Osteoblast (primary cell): ENCODE measurements around the gene BBS1. TPM values are rescaled to one million over a fixed set of nuclear protein-coding genes. Genes with fewer than 3 reads are reported as not detected.
"Not testable (repeated sequence)": the region's sequence is repeated elsewhere in the genome, so short reads cannot be mapped to it uniquely, and the experiment has no call there.

Experiments
- DNase-seq: peaks from one replicate; pipeline ENCODE4 v3.0.0; 2011; ENCODE audit warnings: low spot score, mixed read lengths; ENCODE audit not compliant: insufficient read length; ENCODE audit errors: missing footprints
- H2AFZ ChIP-seq: 2 replicates; pipeline ENCODE4 v1.6.0; 2011; ENCODE audit warnings: mild to moderate bottlenecking, low read length
- H3K27ac ChIP-seq: 2 replicates; pipeline ENCODE4 v1.5.1; 2011; ENCODE audit warnings: mild to moderate bottlenecking, low read depth, low read length, moderate library complexity
- H3K27me3 ChIP-seq: 2 replicates; pipeline ENCODE4 v1.6.0; 2012; ENCODE audit warnings: mild to moderate bottlenecking, control low read depth, inconsistent platforms, low read length, moderate library complexity; ENCODE audit not compliant: insufficient read depth
- H3K36me3 ChIP-seq: 2 replicates; pipeline ENCODE4 v1.5.1; 2011; ENCODE audit warnings: mild to moderate bottlenecking, low read length, control low read depth, moderate library complexity; ENCODE audit not compliant: insufficient read depth
- H3K4me1 ChIP-seq: 2 replicates; pipeline ENCODE4 v1.5.1; 2011; ENCODE audit warnings: mild to moderate bottlenecking, low read length, control low read depth, moderate library complexity; ENCODE audit not compliant: insufficient read depth
- H3K4me2 ChIP-seq: 2 replicates; pipeline ENCODE4 v1.6.0; 2011; ENCODE audit warnings: mild to moderate bottlenecking, low read length; ENCODE audit not compliant: insufficient read depth
- H3K4me3 ChIP-seq: fragments of 200-600 bp; sonication (generic); 3 replicates; pipeline ENCODE4 v1.5.1; 2012; ENCODE audit warnings: mild to moderate bottlenecking, low read length, inconsistent platforms; ENCODE audit not compliant: insufficient read depth
- H3K79me2 ChIP-seq: 2 replicates; pipeline ENCODE4 v1.6.0; 2012; ENCODE audit warnings: mild to moderate bottlenecking, low read length, control low read depth, inconsistent platforms; ENCODE audit not compliant: insufficient read depth
- H3K9me3 ChIP-seq: 2 replicates; pipeline ENCODE4 v1.5.1; 2011; ENCODE audit warnings: low read depth, low read length, control low read depth
- H4K20me1 ChIP-seq: 2 replicates; pipeline ENCODE4 v1.6.0; 2012; ENCODE audit warnings: mild to moderate bottlenecking, low read length, control low read depth; ENCODE audit not compliant: insufficient read depth
- total RNA-seq: library from RNA; depleted of rRNA; stranded (reverse); fragments of >200 nt; gene quantifications from 2 replicates; pipeline ENCODE4 v1.2.3, GENCODE V29; 2012
- TF ChIP-seq, protein P1 (sequence below): IDR thresholded peaks from 2 replicates; pipeline ENCODE4 v1.5.1; 2011; ENCODE audit warnings: mild to moderate bottlenecking, low read depth, low read length, moderate library complexity; ENCODE audit errors: extremely low read depth

Gene BBS1
- total RNA-seq, 1 donor = 43.8 TPM

DNA sequence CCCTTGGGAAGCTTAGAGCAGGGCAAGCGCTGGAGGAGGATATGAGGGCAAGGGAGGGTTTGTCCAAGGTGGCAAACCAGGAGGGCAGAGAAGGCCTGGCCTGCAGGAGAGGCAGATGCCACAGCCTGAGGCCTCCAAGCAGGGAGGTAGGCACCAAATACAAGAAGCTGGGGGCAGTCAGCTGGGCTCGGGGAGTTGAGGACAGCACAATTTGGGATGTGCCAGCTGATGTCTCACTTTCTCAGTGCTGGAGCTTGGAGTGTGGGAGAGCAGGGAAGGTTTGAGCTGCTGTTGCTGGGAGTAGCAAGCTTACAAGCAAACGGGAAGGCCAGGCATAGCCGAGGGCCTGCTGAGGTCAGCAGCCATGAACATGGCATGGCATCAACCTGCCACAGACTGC lies 31.5 kb downstream of the BBS1 start:
- DNase-seq = peak; percentile 68
- H3K4me2 ChIP-seq = no peak overlapping the region
- H3K4me3 ChIP-seq = no peak overlapping the region
- peaks cover 5% of the 10 kb centered on the region for H3K27me3 ChIP-seq
- no peaks in the 10 kb centered on the region for H3K9me3 ChIP-seq
- TF ChIP-seq, protein P1, sequence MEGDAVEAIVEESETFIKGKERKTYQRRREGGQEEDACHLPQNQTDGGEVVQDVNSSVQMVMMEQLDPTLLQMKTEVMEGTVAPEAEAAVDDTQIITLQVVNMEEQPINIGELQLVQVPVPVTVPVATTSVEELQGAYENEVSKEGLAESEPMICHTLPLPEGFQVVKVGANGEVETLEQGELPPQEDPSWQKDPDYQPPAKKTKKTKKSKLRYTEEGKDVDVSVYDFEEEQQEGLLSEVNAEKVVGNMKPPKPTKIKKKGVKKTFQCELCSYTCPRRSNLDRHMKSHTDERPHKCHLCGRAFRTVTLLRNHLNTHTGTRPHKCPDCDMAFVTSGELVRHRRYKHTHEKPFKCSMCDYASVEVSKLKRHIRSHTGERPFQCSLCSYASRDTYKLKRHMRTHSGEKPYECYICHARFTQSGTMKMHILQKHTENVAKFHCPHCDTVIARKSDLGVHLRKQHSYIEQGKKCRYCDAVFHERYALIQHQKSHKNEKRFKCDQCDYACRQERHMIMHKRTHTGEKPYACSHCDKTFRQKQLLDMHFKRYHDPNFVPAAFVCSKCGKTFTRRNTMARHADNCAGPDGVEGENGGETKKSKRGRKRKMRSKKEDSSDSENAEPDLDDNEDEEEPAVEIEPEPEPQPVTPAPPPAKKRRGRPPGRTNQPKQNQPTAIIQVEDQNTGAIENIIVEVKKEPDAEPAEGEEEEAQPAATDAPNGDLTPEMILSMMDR = no peak
- H3K27ac ChIP-seq = no peak overlapping the region
- H2AFZ ChIP-seq = no peak overlapping the region
- H3K36me3 ChIP-seq = peaks cover 16% of the 10 kb centered on the region
- peaks cover 4% of the 10 kb centered on the region for H3K79me2 ChIP-seq
- peaks cover 5% of the 10 kb centered on the region for H4K20me1 ChIP-seq
- H3K4me1 ChIP-seq = peaks cover 20% of the 10 kb centered on the region

DNA sequence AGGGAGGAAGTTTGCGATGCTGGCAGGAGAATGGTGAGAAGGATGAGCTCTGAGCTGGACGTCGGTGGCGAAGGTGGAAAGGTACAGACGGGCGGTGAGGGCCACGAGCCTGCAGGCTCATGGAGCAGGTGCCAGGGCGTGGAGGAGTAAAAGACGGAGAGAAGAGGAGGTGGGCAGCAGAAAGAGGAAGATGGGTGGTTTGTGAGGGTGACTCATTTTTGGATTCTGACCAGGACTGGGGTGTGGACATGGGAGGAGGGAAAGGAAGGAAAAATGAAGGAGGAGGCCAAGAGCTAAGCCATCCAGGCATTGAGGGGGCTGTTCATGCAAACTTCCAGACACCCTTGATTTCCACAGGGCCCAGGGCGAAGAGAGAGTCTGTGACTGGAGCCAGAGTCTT lies 31.9 kb downstream of the BBS1 start:
- no peak overlapping the region for H3K4me2 ChIP-seq
- peaks cover 16% of the 10 kb centered on the region for H3K36me3 ChIP-seq
- H3K4me1 ChIP-seq = peaks cover 20% of the 10 kb centered on the region
- peaks cover 5% of the 10 kb centered on the region for H3K27me3 ChIP-seq
- no peak overlapping the region for H2AFZ ChIP-seq
- H3K79me2 ChIP-seq = peaks cover 4% of the 10 kb centered on the region
- DNase-seq = peak; percentile 86
- H3K4me3 ChIP-seq = no peak overlapping the region
- H4K20me1 ChIP-seq = peaks cover 5% of the 10 kb centered on the region
- no peak overlapping the region for H3K27ac ChIP-seq
- TF ChIP-seq, protein P1 = no peak
- no peaks in the 10 kb centered on the region for H3K9me3 ChIP-seq

DNA sequence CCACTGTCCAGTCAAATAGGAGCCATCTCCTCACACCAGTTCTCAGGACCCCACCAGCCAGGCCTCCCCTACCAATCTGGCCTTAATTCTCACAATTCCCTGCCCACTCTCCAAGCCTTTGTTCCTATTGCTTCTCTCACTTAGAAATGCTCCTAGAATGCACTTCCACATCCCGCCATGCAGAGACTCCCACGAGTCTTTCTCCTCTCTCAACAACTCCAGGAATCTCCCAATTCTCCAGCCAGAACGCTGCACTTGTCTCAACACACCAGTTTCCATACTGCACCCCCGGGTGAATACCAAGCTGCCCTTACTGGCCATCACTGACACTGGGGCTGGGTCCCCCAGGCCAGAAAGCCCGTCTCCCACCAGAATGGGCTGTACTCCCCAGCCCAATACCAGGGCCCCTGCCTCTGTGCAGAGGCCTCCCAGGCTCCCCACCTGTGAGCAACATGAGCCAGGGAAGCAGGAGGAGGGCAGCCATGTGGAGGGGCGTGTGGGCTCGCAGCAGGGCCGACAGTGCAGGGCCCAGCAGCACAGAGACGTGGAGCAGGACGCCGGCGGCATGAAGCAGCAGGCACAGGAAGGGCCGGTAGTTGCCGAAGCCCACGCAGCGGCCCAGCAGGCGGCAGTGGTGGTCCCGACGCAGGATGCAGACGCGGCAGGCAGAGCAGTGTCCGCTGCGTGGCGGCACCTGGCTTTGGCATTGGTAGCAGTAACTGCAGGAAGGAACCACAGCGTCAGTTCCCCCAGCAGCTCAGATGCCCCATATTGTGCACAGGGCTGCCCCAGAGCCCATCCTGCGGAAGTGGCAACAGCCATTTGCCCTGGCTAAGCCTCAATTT lies 33.0 kb downstream of the BBS1 start:
- H3K27ac ChIP-seq = peak overlapping the region; percentile 15
- H3K27me3 ChIP-seq = peaks cover 13% of the 10 kb centered on the region
- H3K79me2 ChIP-seq = peaks cover 4% of the 10 kb centered on the region
- peak overlapping the region; percentile 7 for H3K4me3 ChIP-seq
- TF ChIP-seq, protein P1 = peak; percentile 44
- peaks cover 20% of the 10 kb centered on the region for H3K4me1 ChIP-seq
- H2AFZ ChIP-seq = peak overlapping the region; percentile 47
- peaks cover 5% of the 10 kb centered on the region for H4K20me1 ChIP-seq
- no peaks in the 10 kb centered on the region for H3K9me3 ChIP-seq
- H3K4me2 ChIP-seq = peak overlapping the region; percentile 60
- H3K36me3 ChIP-seq = peaks cover 16% of the 10 kb centered on the region
- DNase-seq = peak; percentile 88

DNA sequence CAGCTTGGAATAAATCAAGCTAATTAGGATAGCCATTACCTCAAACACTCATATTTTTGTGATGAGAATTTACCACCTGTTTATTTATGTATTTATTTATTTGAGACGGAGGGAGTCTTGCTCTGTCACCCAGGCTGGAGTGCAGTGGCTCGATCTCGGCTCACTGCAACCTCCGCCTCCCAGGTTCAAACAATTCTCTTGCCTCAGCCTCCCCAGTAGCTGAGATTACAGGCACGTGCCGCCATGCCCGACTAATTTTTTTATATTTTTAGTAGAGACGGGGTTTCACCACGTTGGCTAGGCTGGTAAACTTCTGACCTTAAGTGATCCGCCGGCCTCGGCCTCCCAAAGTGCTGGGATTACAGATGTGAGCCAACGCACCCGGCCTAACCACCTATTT lies 34.5 kb downstream of the BBS1 start:
- Histone ChIP-seq H2AFZ (peak overlapping the region; percentile 62), H3K27me3 (peaks cover 24% of the 10 kb centered on the region), H3K27ac (peak overlapping the region; percentile 55), H3K4me3 (peak overlapping the region; percentile 85), H3K4me2 (peak overlapping the region; percentile 91), H3K36me3 (peaks cover 16% of the 10 kb centered on the region), H3K4me1 (peaks cover 20% of the 10 kb centered on the region)
- not testable (repeated sequence) for H3K9me3 ChIP-seq, H3K79me2 ChIP-seq, H4K20me1 ChIP-seq, DNase-seq
